Colonic mucosa (tissue), 4 donors: Measurements from ENCODE around the gene PRSS12. TPM values are rescaled to one million over a fixed set of nuclear protein-coding genes. Genes with fewer than 3 reads are reported as not detected.

Experiments
- DNase-seq: peaks from one replicate; pipeline ENCODE4 v3.0.0-alpha.2; 2020
- H3K27ac ChIP-seq: fragments of 200-600 bp; one replicate; pipeline ENCODE4 v1.8.0; 2021
- H3K27me3 ChIP-seq: fragments of 200-600 bp; one replicate; pipeline ENCODE4 v1.8.0; 2021
- H3K36me3 ChIP-seq: fragments of 200-600 bp; one replicate; pipeline ENCODE4 v1.8.0; 2021
- H3K4me1 ChIP-seq: fragments of 200-600 bp; one replicate; pipeline ENCODE4 v1.8.0; 2021; ENCODE audit warnings: mild to moderate bottlenecking
- H3K4me3 ChIP-seq: fragments of 200-600 bp; one replicate; pipeline ENCODE4 v1.8.0; 2021
- H3K9ac ChIP-seq, 2 donors: one replicate each; pipeline ENCODE4 v1.7.0; 2013; ENCODE audit warnings: control low read depth in 2 of 2, low read depth in 2 of 2, low read length in 2 of 2
- H3K9me3 ChIP-seq: fragments of 200-600 bp; one replicate; pipeline ENCODE4 v1.8.0; 2021
- intact Hi-C: fragments of 100-400 bp; cut with DNase I; formaldehyde crosslinking; loops from one replicate; pipeline ENCODE4 v1.14.1; 2022
- total RNA-seq, 2 donors: library from RNA; stranded (reverse); fragmentation: NEBNext Ultra II Directional in 1 of 2; extraction: Animal tissue kit (Norgen Biotek cat#: 25700) in 1 of 2; gene quantifications; one replicate each; pipeline ENCODE4 v1.2.1, GENCODE V29; 2021
- TF ChIP-seq, protein P1 (sequence below): fragments of 200-600 bp; IDR thresholded peaks from one replicate; pipeline ENCODE4 v1.8.0; 2022; ENCODE audit warnings: antibody characterized with exemption, mild to moderate bottlenecking
- donor health status: healthy.
- donor health status: DM: no; HTN: no; CAD: no.
- donor health status: DM: no; HTN: no; CAD: no.

Gene PRSS12
- total RNA-seq, 2 donors from 2014 or later, result 20.1 to 22.4 TPM

DNA sequence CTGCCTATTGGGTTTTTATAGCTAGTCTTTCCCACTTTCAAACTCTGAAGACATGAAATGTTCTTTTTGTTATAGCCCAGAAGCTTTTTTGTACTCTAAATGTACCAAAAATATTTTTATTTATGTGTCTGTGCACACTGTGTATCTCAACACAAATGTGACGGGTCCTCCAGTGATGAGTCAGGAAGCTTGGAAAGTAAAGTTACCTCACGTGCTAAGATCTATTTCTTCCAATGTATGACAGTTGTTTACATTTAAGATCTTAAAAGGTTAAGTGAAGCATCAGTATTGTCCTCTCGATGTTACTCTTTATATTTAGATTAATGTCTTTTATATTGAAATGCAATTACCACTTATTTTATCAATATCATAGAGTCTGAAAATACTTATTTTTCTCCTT, 29.1 kb upstream of the PRSS12 start:
- intact Hi-C loops, result no loop called here
- TF ChIP-seq, protein P1, sequence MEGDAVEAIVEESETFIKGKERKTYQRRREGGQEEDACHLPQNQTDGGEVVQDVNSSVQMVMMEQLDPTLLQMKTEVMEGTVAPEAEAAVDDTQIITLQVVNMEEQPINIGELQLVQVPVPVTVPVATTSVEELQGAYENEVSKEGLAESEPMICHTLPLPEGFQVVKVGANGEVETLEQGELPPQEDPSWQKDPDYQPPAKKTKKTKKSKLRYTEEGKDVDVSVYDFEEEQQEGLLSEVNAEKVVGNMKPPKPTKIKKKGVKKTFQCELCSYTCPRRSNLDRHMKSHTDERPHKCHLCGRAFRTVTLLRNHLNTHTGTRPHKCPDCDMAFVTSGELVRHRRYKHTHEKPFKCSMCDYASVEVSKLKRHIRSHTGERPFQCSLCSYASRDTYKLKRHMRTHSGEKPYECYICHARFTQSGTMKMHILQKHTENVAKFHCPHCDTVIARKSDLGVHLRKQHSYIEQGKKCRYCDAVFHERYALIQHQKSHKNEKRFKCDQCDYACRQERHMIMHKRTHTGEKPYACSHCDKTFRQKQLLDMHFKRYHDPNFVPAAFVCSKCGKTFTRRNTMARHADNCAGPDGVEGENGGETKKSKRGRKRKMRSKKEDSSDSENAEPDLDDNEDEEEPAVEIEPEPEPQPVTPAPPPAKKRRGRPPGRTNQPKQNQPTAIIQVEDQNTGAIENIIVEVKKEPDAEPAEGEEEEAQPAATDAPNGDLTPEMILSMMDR, result no peak
- Histone ChIP-seq H3K9me3 (no peaks in the 10 kb centered on the region), H3K36me3 (no peaks in the 10 kb centered on the region), H3K4me1 (no peaks in the 10 kb centered on the region), H3K27ac (no peak overlapping the region), H3K9ac (no peak overlapping the region), H3K4me3 (no peak overlapping the region), H3K27me3 (no peaks in the 10 kb centered on the region)
- no peak for DNase-seq

GRCh38 chr4:118373614-118374255, 20.9 kb upstream of the PRSS12 start:
- Histone ChIP-seq H3K4me3 (no peak overlapping the region), H3K4me1 (no peaks in the 10 kb centered on the region), H3K9me3 (no peaks in the 10 kb centered on the region), H3K36me3 (no peaks in the 10 kb centered on the region), H3K27me3 (no peaks in the 10 kb centered on the region), H3K27ac (no peak overlapping the region), H3K9ac (no peak overlapping the region)
- intact Hi-C loops, result no loop called here
- TF ChIP-seq, protein P1, result no peak
- no peak for DNase-seq

DNA sequence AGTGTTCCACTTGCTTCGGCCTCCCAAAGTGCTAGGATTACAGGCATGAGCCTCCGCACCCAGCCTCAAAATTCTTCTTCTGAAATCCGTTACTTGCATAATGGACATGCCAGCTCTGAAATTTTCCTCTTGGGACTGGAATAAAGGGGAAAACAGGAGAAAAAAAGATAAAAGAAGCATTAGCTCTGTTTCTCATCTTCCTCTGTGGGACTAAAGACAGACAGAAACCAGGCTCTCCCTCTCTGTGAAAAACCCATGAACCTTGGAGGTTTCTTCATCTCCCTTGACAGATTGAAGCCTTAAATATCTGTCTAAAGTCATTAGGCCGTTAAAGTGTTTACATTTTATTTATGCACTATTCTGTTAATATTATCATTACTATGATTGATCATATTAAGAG, 19.4 kb upstream of the PRSS12 start:
- no peaks in the 10 kb centered on the region for H3K36me3 ChIP-seq
- H3K9me3 ChIP-seq, result no peaks in the 10 kb centered on the region
- H3K9ac ChIP-seq, result no peak overlapping the region
- H3K4me1 ChIP-seq, result no peaks in the 10 kb centered on the region
- no peak overlapping the region for H3K4me3 ChIP-seq
- intact Hi-C loops, result no loop called here
- DNase-seq, result no peak
- no peak overlapping the region for H3K27ac ChIP-seq
- H3K27me3 ChIP-seq, result no peaks in the 10 kb centered on the region
- TF ChIP-seq, protein P1, result no peak

DNA sequence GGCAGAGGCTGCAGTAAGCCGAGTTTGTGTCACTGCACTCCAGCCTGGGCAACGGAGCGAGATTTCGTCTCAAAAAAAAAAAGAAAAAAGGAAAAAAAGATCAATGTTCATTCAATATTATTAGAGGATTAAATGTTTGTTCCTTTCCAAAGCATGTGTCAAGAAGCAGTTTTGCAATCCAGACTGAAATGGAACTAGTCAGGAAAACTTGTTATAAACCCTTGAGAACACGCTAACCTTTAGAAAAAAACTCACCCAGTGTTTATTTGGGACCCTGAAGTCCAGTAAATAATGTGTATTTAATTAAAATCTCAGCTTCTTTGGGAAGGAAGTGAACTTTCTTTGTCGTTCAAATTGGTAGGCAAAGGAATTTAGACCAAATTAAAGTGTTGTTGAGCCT, 16.4 kb upstream of the PRSS12 start:
- H3K4me1 ChIP-seq, result no peaks in the 10 kb centered on the region
- H3K27ac ChIP-seq, result no peak overlapping the region
- no peak overlapping the region for H3K4me3 ChIP-seq
- DNase-seq, result no peak
- intact Hi-C loops, result no loop called here
- no peaks in the 10 kb centered on the region for H3K36me3 ChIP-seq
- H3K27me3 ChIP-seq, result no peaks in the 10 kb centered on the region
- TF ChIP-seq, protein P1, result no peak
- no peaks in the 10 kb centered on the region for H3K9me3 ChIP-seq
- no peak overlapping the region for H3K9ac ChIP-seq

DNA sequence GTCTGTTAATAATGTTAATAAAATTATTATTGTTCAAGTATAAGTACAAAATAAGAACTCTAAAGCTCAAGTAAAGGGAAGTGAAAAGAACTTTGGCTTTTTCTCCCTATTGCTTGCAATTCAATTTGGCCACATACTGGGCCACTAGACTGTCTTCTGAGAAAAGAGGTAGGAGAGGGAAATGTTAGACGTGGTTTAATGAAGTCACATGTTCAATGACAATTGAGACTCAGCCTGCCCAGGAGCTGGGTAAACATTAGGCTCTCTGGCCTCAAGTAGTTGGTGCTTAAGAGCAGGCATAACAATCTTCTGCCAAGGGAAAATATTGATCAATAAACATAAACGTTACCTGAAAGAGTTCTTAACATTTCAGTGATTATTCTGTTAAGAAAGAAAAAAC, 15.1 kb upstream of the PRSS12 start:
- TF ChIP-seq, protein P1, result no peak
- intact Hi-C loops, result no loop called here
- Histone ChIP-seq H3K36me3 (no peaks in the 10 kb centered on the region), H3K9ac (no peak overlapping the region), H3K27me3 (no peaks in the 10 kb centered on the region), H3K4me3 (no peak overlapping the region), H3K27ac (no peak overlapping the region), H3K9me3 (no peaks in the 10 kb centered on the region), H3K4me1 (no peaks in the 10 kb centered on the region)
- no peak for DNase-seq
